ENCODE results near the gene ILDR2. TPM values are rescaled to one million over a fixed set of nuclear protein-coding genes. Genes with fewer than 3 reads are reported as not detected.

Gene ILDR2
- total and polyA plus RNA-seq, 4 donors = 0.06 to 3.8 (median 0.33) TPM

- Histone ChIP-seq H3K36me3 (ENCODE audit: control insufficient read depth in 4 of 4, insufficient read depth in 4 of 4, low read length in 4 of 4) (no peaks in the 10 kb centered on the region), H3K9me3 (ENCODE audit: control insufficient read depth in 4 of 4, insufficient read depth in 3 of 4, low read length in 3 of 4) (no peaks in the 10 kb centered on the region), H3K27ac (ENCODE audit: low read depth in 1 of 2, low read length in 1 of 2) (no peak overlapping the region), H3K4me3 (no peak overlapping the region), H3K9ac (ENCODE audit: insufficient read depth in 1 of 2, low read length in 2 of 2) (no peak overlapping the region), H3K4me1 (ENCODE audit: control insufficient read depth in 5 of 5, insufficient read depth in 5 of 5, low read length in 5 of 5) (peaks cover 0 to 5% (median 0%) of the 10 kb centered on the region in 5 donors), H3K27me3 (ENCODE audit: control insufficient read depth in 3 of 3, insufficient read depth in 3 of 3, low read length in 2 of 3) (peaks cover 0 to 3% (median 0%) of the 10 kb centered on the region in 3 donors)
- ATAC-seq (ENCODE audit: insufficient read depth, low FRiP score) = no peak
- DNase-seq = no peak
- 76 to 95% methylated on average over 2 of the region's 2 CpGs for WGBS, 2 donors
- TF ChIP-seq CTCF (IDR thresholded peaks at IDR 0.05; ENCODE audit: control extremely low read depth, extremely low read depth) = no peak
Observed at GRCh38 chr1:166956872-166957271, 18.5 kb downstream of the ILDR2 start.

- no peak overlapping the region for H3K9ac ChIP-seq (ENCODE audit: insufficient read depth in 1 of 2, low read length in 2 of 2)
- no peaks in the 10 kb centered on the region for H3K27me3 ChIP-seq (ENCODE audit: control insufficient read depth in 3 of 3, insufficient read depth in 3 of 3, low read length in 2 of 3)
- no peak for TF ChIP-seq CTCF (IDR thresholded peaks at IDR 0.05; ENCODE audit: control extremely low read depth, extremely low read depth)
- H3K36me3 ChIP-seq (ENCODE audit: control insufficient read depth in 4 of 4, insufficient read depth in 4 of 4, low read length in 4 of 4) = no peaks in the 10 kb centered on the region
- H3K4me1 ChIP-seq (ENCODE audit: control insufficient read depth in 5 of 5, insufficient read depth in 5 of 5, low read length in 5 of 5) = peaks cover 0 to 5% (median 0%) of the 10 kb centered on the region in 5 donors
- WGBS, 2 donors = 86 to 94% methylated on average over 2 of the region's 2 CpGs
- H3K9me3 ChIP-seq (ENCODE audit: control insufficient read depth in 4 of 4, insufficient read depth in 3 of 4, low read length in 3 of 4) = no peaks in the 10 kb centered on the region
- no peak overlapping the region for H3K4me3 ChIP-seq
- DNase-seq (no peak), ATAC-seq (ENCODE audit: insufficient read depth, low FRiP score) (no peak)
- H3K27ac ChIP-seq (ENCODE audit: low read depth in 1 of 2, low read length in 1 of 2) = no peak overlapping the region
Observed at GRCh38 chr1:166956057-166956850, 19.1 kb downstream of the ILDR2 start.

GRCh38 chr1:166953491-166953890, 21.8 kb downstream of the ILDR2 start:
- Histone ChIP-seq H3K27ac (ENCODE audit: low read depth in 1 of 2, low read length in 1 of 2) (no peak overlapping the region), H3K4me3 (no peak overlapping the region), H3K9me3 (ENCODE audit: control insufficient read depth in 4 of 4, insufficient read depth in 3 of 4, low read length in 3 of 4) (no peaks in the 10 kb centered on the region), H3K36me3 (ENCODE audit: control insufficient read depth in 4 of 4, insufficient read depth in 4 of 4, low read length in 4 of 4) (no peaks in the 10 kb centered on the region), H3K9ac (ENCODE audit: insufficient read depth in 1 of 2, low read length in 2 of 2) (no peak overlapping the region), H3K4me1 (ENCODE audit: control insufficient read depth in 5 of 5, insufficient read depth in 5 of 5, low read length in 5 of 5) (peaks cover 0 to 5% (median 0%) of the 10 kb centered on the region in 5 donors), H3K27me3 (ENCODE audit: control insufficient read depth in 3 of 3, insufficient read depth in 3 of 3, low read length in 2 of 3) (peaks cover 0 to 6% (median under 1%) of the 10 kb centered on the region in 3 donors)
- TF ChIP-seq CTCF (IDR thresholded peaks at IDR 0.05; ENCODE audit: control extremely low read depth, extremely low read depth) = no peak
- DNase-seq (no peak), ATAC-seq (ENCODE audit: insufficient read depth, low FRiP score) (no peak)

All from lung (tissue), 12 donors.